DND-41 (cell line): ENCODE results near the gene GNS.
A peak's percentile ranks its signal among the peaks of the same experiment; 100 is the strongest.

Experiments
- ATAC-seq: fragments of 200-7000 bp; cut with Tn5 transposase; 3 replicates; pipeline ENCODE4 v1.9.1; 2021; ENCODE audit warnings: low read depth; ENCODE audit not compliant: insufficient read depth
- DNase-seq: peaks from one replicate; pipeline ENCODE4 v3.0.0-alpha.2; 2020
- H2AFZ ChIP-seq: 2 replicates; pipeline ENCODE4 v1.6.0; 2012; ENCODE audit warnings: low read depth, low read length
- H3K27ac ChIP-seq: 2 replicates; pipeline ENCODE4 v1.5.1; 2012; ENCODE audit warnings: low read length, inconsistent platforms
- H3K27me3 ChIP-seq: fragments of 200-600 bp; sonication (generic); 2 replicates; pipeline ENCODE4 v1.6.0; 2012; ENCODE audit warnings: low read length, mild to moderate bottlenecking, inconsistent platforms; ENCODE audit not compliant: insufficient read depth, poor library complexity
- H3K36me3 ChIP-seq: 2 replicates; pipeline ENCODE4 v1.5.1; 2012; ENCODE audit warnings: low read length, inconsistent platforms; ENCODE audit not compliant: insufficient read depth
- H3K4me1 ChIP-seq: 2 replicates; pipeline ENCODE4 v1.5.1; 2012; ENCODE audit warnings: mild to moderate bottlenecking, low read length; ENCODE audit not compliant: insufficient read depth
- H3K4me2 ChIP-seq: 2 replicates; pipeline ENCODE4 v1.6.0; 2012; ENCODE audit warnings: mild to moderate bottlenecking, moderate library complexity, low read length, inconsistent platforms; ENCODE audit not compliant: insufficient read depth
- H3K4me3 ChIP-seq, 2 experiments: fragments of 200-600 bp in 1 of 2; shearing (Covaris generic) in 1 of 2; 2 replicates each; pipeline ENCODE4 v1.5.1; 2012 to 2016; ENCODE audit warnings: inconsistent platforms in 2 of 2, low read length in 2 of 2, mild to moderate bottlenecking in 2 of 2, low read depth in 1 of 2, moderate library complexity in 1 of 2
- H3K79me2 ChIP-seq: 2 replicates; pipeline ENCODE4 v1.6.0; 2012; ENCODE audit warnings: low read length, inconsistent platforms; ENCODE audit not compliant: insufficient read depth
- H3K9ac ChIP-seq: 2 replicates; pipeline ENCODE4 v1.6.0; 2012; ENCODE audit warnings: low read depth, mild to moderate bottlenecking, inconsistent platforms, low read length, moderate library complexity
- H3K9me3 ChIP-seq: 2 replicates; pipeline ENCODE4 v1.5.1; 2012; ENCODE audit warnings: low read length, moderate library complexity, mild to moderate bottlenecking, inconsistent platforms; ENCODE audit not compliant: insufficient read depth, severe bottlenecking
- H4K20me1 ChIP-seq: 2 replicates; pipeline ENCODE4 v1.6.0; 2012; ENCODE audit warnings: low read length; ENCODE audit not compliant: insufficient read depth
- EZH2 ChIP-seq: IDR thresholded peaks from 3 replicates; pipeline ENCODE4 v1.6.1; 2012; ENCODE audit warnings: borderline replicate concordance, low read depth, mild to moderate bottlenecking, moderate library complexity, low read length, inconsistent platforms; ENCODE audit not compliant: severe bottlenecking
- TF ChIP-seq, protein P1 (sequence below): IDR thresholded peaks from 2 replicates; pipeline ENCODE4 v1.5.1; 2012; ENCODE audit warnings: borderline replicate concordance, low read length, moderate library complexity, mild to moderate bottlenecking; ENCODE audit not compliant: poor library complexity, severe bottlenecking; ENCODE audit errors: extremely low read depth

GNS gene

DNA sequence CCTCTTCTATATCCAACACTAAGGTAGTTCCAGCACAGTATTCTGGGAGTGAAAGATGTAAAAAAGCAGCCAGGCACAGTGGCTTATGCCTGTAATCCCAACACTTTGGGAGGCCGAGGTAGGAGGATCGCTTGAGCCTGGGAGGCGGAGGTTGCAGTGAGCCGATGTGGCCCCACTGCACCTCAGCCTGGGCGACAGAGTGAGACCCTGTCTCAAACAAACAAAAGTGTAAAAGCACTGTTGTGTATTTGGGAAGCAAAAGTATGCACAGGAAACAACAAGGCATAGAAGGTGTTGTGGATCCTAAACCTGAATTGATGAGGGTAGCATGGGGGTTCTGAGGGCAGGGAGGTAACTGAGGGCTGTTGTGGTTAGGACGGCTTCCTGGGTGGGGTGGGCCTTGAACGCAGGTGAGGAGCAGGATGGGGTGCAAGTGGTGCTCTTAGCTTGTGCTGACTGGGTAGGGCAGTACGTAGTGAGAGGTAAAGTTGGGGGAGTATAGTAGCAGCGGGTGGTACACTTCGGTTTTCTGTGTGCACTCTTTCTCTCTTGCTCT lies 84.8 kb downstream of the GNS start:
- H2AFZ ChIP-seq: no peak overlapping the region
- no peak overlapping the region for H3K4me2 ChIP-seq
- 0 out of 2 replicates have a peak overlapping the region, but pooled peaks have one; percentile 1 for H3K27ac ChIP-seq
- peaks cover 73% of the 10 kb centered on the region for H3K79me2 ChIP-seq
- H3K9ac ChIP-seq: no peak overlapping the region
- peak; percentile 33 for DNase-seq
- no peaks in the 10 kb centered on the region for H3K27me3 ChIP-seq
- peaks cover 13% of the 10 kb centered on the region; the same call in 1 of the 2 replicates for H4K20me1 ChIP-seq
- TF ChIP-seq, protein P1, sequence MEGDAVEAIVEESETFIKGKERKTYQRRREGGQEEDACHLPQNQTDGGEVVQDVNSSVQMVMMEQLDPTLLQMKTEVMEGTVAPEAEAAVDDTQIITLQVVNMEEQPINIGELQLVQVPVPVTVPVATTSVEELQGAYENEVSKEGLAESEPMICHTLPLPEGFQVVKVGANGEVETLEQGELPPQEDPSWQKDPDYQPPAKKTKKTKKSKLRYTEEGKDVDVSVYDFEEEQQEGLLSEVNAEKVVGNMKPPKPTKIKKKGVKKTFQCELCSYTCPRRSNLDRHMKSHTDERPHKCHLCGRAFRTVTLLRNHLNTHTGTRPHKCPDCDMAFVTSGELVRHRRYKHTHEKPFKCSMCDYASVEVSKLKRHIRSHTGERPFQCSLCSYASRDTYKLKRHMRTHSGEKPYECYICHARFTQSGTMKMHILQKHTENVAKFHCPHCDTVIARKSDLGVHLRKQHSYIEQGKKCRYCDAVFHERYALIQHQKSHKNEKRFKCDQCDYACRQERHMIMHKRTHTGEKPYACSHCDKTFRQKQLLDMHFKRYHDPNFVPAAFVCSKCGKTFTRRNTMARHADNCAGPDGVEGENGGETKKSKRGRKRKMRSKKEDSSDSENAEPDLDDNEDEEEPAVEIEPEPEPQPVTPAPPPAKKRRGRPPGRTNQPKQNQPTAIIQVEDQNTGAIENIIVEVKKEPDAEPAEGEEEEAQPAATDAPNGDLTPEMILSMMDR: no peak
- TF ChIP-seq EZH2: no peak
- ATAC-seq: peak; percentile 46; the same call in 2 of the 3 replicates
- no peak overlapping the region for H3K4me3 ChIP-seq
- no peaks in the 10 kb centered on the region for H3K9me3 ChIP-seq
- peaks cover 50% of the 10 kb centered on the region for H3K4me1 ChIP-seq
- no peaks in the 10 kb centered on the region for H3K36me3 ChIP-seq

DNA sequence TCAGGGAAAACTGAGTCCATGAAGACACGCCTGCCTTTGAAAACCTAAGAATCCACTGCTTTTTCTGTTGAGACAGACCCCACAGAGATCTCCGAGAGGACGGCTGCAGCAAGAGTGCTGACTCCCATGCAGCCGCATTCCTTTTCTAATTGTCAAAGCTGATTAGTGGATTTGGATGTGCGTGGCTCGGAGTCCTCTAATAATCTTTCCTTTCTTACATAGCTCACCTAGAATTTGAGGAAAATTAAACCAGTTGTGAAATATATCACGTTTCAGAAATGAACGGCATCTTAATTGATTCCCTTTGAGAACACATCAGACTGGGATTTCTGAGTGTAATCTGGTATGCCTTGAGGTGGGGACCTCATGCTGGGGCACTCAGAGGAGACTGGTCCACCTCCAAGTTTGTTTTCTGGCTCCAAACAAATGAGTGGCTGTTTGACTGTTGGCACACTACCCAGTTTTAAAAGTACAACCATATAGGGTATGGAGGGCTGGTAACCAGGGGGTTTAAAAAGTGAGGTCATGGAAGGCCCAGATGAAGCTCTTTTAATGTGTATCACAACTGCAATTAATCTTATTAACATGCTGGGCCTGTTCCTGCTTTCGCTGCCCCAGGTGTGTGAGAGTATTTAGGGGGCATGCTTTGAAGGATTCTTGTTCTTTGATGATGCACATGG lies 85.6 kb downstream of the GNS start:
- Histone ChIP-seq H3K27ac (0 out of 2 replicates have a peak overlapping the region, but pooled peaks have one; percentile 1), H3K79me2 (peaks cover 66% of the 10 kb centered on the region), H3K4me3 (no peak overlapping the region), H2AFZ (no peak overlapping the region), H3K9ac (no peak overlapping the region), H3K4me1 (peaks cover 59% of the 10 kb centered on the region), H3K9me3 (no peaks in the 10 kb centered on the region), H3K4me2 (no peak overlapping the region), H4K20me1 (peaks cover 13% of the 10 kb centered on the region; the same call in 1 of the 2 replicates), H3K27me3 (no peaks in the 10 kb centered on the region), H3K36me3 (no peaks in the 10 kb centered on the region)
- no peak for ATAC-seq
- no peak for DNase-seq
- TF ChIP-seq, protein P1: no peak
- no peak for TF ChIP-seq EZH2

DNA sequence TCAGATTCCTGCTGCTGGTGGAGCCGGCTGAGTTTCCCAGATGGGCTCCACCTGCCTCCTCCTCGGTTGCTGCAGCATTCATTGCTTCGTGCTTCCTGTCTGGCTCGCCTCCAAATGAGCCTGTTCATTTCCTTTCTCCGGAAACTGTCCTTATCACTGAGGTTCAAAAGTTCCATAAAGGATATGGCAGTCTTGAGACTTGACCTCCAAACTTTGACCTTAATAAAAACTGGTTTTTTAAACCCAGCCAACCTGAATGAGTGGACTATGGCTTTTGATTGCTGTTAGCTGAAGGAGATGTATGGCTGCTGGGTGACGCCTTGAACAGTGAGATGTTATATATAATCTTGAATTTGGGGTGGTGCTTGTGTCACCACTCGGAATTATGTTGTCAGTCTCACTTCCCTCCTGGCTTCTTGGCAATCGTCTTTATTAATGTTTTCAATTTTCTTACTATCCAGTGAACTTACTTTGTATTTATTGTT lies 86.2 kb downstream of the GNS start:
- no peak overlapping the region for H3K9ac ChIP-seq
- H2AFZ ChIP-seq: no peak overlapping the region
- 0 out of 2 replicates have a peak overlapping the region, but pooled peaks have one; percentile 28 for H3K4me2 ChIP-seq
- H3K36me3 ChIP-seq: no peaks in the 10 kb centered on the region
- H3K4me1 ChIP-seq: peaks cover 65% of the 10 kb centered on the region
- no peaks in the 10 kb centered on the region for H3K27me3 ChIP-seq
- no peak overlapping the region for H3K4me3 ChIP-seq
- ATAC-seq: no peak
- H3K9me3 ChIP-seq: no peaks in the 10 kb centered on the region
- peaks cover 8% of the 10 kb centered on the region; the same call in 1 of the 2 replicates for H4K20me1 ChIP-seq
- H3K79me2 ChIP-seq: peaks cover 65% of the 10 kb centered on the region
- peak overlapping the region; percentile 56 for H3K27ac ChIP-seq
- peak; percentile 57 for DNase-seq
- TF ChIP-seq EZH2: no peak
- TF ChIP-seq, protein P1: no peak
